MM.1S (cell line): ENCODE measurements around the gene RACGAP1.

Experiments
- EZH2 ChIP-seq: fragments of 300-600 bp; sonication (generic); optimal IDR thresholded peaks from 2 replicates; pipeline ENCODE3; 2017; ENCODE audit warnings: low read depth, mild to moderate bottlenecking, antibody characterized with exemption, low read length, mixed read lengths
- TF ChIP-seq, protein P1 (sequence below): fragments of 300-600 bp; sonication (generic); IDR thresholded peaks from 2 replicates; pipeline ENCODE4 v1.5.1; 2016; ENCODE audit warnings: antibody characterized with exemption, low read length, mixed read lengths

DNA sequence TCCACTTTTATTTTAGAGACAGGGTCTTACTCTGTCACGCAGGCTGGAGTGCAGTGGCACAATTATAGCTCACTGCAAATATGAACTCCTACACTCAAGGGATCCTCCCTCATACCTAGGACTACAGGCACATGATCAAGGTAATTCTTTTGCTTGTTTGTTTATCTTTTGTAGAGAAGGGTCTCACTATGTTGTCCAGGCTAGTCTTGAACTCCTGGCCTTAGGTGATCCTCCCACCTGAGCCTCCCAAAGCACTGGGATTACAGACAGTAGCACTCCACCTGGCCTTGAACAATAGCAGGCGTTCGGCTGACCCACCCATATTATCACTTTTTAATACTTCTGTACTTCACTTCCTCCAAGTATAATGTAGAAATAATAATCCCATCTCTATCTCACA is 1.4 kb upstream of the RACGAP1 start:
- TF ChIP-seq, protein P1, sequence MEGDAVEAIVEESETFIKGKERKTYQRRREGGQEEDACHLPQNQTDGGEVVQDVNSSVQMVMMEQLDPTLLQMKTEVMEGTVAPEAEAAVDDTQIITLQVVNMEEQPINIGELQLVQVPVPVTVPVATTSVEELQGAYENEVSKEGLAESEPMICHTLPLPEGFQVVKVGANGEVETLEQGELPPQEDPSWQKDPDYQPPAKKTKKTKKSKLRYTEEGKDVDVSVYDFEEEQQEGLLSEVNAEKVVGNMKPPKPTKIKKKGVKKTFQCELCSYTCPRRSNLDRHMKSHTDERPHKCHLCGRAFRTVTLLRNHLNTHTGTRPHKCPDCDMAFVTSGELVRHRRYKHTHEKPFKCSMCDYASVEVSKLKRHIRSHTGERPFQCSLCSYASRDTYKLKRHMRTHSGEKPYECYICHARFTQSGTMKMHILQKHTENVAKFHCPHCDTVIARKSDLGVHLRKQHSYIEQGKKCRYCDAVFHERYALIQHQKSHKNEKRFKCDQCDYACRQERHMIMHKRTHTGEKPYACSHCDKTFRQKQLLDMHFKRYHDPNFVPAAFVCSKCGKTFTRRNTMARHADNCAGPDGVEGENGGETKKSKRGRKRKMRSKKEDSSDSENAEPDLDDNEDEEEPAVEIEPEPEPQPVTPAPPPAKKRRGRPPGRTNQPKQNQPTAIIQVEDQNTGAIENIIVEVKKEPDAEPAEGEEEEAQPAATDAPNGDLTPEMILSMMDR: no peak
- no peak for TF ChIP-seq EZH2
